GM12872 (cell line): ENCODE results near the gene PODXL2.

ENCODE experiments used
- TF ChIP-seq, protein P1 (sequence below): IDR thresholded peaks from 3 replicates; pipeline ENCODE4 v1.5.1; 2011; ENCODE audit warnings: low read depth, mild to moderate bottlenecking, low read length, moderate library complexity; ENCODE audit not compliant: insufficient read depth

The PODXL2 gene

DNA sequence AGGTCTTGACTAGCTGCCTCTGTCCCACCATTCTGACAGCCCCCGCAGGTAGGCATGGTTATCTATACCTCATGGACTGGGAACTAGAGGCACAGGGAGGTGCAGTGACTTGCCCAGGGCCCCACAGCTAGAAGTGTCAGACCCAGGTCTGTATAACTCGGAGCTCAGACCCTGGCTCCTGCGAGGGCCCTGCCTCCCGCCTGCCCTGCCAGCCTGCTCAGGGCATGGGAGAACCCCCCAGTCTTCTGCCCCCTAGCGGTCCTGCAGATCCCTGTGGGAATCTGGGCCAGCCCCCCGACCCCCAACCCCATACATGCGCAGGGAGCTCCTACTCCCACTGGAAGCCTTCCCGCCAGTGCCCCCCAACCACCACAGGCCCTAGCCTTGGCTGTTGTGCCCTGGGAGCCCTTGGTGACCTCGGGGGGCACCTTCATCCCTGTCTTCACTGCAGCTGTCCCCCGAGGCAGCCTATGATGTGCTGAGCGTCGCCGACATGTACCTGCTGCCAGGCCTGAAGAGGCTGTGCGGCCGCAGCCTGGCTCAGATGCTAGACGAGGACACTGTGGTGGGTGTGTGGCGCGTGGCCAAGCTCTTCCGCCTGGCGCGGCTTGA, 50.7 kb downstream of the PODXL2 start:
- TF ChIP-seq, protein P1, sequence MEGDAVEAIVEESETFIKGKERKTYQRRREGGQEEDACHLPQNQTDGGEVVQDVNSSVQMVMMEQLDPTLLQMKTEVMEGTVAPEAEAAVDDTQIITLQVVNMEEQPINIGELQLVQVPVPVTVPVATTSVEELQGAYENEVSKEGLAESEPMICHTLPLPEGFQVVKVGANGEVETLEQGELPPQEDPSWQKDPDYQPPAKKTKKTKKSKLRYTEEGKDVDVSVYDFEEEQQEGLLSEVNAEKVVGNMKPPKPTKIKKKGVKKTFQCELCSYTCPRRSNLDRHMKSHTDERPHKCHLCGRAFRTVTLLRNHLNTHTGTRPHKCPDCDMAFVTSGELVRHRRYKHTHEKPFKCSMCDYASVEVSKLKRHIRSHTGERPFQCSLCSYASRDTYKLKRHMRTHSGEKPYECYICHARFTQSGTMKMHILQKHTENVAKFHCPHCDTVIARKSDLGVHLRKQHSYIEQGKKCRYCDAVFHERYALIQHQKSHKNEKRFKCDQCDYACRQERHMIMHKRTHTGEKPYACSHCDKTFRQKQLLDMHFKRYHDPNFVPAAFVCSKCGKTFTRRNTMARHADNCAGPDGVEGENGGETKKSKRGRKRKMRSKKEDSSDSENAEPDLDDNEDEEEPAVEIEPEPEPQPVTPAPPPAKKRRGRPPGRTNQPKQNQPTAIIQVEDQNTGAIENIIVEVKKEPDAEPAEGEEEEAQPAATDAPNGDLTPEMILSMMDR: no peak

DNA sequence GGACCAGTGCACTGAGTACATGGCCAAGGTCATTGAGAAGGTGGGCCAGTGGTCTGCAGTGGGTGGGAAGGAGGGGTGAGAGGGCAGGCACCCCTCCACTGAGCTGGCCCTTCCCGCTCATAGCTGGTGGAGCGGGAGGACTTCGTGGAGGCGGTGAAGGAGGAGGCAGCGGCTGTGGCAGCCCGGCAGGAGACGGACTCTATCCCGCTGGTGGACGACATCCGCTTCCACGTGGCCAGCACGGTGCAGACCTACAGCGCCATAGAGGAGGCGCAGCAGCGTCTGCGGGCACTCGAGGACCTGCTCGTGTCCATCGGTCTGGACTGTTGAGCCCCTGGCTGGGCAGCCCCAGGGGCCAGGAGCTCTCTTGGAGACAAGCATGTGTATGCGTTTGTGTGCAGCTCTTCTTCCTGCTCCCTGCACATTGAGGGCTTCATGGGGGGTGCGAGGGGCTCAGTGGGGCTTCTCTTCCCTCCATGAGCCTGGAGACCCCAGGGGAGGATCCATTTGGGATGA, 51.2 kb downstream of the PODXL2 start:
- TF ChIP-seq, protein P1: no peak

DNA sequence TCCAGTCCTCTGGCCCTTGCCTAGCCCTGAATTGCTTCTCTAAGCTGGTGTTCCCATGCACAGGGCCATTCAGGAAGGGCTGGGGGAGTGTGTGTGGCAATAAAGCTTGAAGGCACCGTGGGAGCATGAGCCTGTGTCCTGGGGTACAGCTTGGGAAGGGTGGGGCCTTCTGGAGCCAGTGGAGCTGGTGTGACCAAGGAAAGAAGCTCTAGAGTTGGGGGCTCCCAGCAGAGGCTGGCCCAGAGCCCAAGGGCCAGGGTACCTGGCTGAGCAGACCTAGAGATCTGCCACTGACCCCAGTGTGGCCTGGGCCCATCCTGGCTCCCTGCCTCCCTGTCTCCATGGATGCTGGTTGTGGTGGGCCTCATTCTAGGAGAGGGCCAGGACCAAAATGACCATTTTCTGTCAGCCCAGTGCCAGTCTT, 51.8 kb downstream of the PODXL2 start:
- TF ChIP-seq, protein P1: no peak

DNA sequence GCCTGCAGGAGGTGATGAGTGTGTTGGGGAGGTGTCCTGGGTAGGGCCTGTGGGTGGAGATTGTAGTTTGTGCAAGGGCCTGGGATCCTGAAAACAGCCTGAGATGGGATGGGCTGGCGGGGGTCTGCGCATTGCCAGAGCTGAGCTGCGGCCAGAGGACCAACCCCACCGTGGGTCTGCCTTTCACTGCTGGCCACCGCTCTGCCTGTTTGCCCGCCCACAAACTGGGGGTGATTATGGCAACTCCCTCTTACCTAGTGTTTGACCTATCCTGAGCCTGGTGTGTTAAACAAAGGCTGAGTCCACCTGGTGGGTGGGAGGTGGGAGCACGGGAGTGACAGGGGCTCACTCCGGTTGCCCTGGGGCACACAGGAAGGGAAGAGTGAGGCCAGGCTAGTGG, 53.6 kb downstream of the PODXL2 start:
- TF ChIP-seq, protein P1: no peak

DNA sequence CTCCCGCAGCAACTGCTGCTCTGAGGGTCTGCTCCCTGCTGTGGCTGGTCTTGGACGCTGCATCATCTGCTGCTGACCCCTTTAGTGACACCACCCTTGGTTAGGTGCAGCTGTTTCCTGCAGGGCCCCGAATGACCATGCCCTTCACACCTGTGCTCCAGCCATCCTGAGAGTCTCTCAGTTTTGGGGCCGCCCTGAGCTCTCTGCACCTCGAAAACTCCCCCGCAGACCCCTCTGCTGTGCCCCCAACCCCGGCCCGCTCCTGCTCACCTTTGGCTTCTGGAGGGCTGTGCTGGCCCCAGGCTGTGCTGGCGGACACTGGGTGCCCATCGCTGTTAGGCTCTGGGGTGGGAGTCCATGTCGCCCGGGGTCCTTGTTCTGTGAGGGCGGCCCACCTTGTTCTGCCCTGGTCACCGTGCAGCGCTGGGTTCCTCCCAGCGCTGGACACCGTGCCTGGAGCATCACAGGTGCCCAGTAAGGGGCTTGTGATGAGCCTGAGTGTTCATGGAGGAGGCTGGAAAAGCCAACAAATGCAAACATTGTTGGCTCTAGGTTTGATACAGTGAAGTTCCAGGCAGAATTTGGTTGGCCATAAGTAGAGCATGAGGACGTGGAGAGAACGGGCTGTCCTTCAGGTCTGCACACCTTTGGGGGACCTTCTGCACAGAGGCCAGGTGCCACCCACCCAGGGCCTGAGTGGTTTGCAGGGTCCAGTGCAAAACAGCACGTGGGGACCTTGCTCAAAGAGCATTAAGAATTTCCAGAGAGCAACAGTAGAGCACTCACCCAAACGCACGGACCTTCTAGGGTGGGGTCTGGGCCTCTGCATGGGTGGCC, 56.1 kb downstream of the PODXL2 start:
- TF ChIP-seq, protein P1: no peak

DNA sequence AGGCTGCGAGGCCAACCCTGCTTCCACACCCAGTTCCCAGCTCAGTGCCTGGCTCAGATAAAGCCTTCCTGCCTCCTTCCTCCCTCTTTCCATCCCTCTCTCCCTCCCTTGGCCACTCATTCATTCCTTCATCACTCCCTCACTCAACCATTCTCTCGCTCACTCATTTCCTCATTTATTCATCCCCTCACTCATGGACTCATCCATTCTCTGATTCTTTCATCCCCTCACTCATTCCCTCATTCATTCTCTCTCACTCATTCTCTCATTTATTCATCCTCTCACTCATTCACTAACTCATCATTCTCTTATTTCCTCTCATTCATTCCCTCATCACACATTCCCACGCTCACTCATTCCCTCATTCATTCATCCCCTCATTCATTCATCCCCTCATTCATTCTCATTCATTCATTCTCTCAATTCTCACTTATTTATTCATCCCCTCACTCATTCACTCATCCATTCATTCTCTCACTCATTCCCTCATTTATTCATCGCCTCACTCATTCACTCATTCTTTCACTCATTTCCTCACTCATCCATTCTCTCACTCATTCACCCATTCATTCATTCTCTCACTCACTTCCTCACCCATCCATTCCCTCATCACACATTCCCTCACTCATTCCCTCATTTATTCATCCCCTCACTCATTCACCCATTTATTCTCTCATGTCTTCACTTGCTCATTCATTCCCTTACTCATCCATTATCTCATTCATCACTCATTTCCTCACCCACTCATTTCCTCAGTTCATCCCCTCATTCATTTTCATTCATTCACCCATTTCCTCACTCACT, 56.9 kb downstream of the PODXL2 start:
- TF ChIP-seq, protein P1: no peak

DNA sequence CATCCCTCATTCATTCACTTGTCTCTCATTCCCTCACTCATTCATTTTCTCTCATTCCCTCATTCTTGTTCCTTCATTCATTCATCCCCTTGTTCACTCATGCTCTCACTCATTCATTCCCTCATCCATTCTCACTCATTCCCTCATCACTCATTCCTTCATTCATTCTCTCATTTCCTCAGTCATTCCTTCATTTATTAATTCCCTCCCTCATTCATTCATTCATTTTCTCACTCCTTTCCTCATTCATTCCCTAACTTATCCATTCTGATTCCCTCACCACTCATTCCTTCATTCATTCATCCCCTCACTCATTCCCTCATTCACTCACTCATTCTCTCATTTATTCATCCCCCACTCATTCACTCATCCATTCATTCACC, 57.5 kb downstream of the PODXL2 start:
- TF ChIP-seq, protein P1: no peak
